OCI-LY1 (cell line): ENCODE data around the gene C1QL2.

Source experiments
- H2AFZ ChIP-seq: fragments of 200-600 bp; sonication (generic), shearing (Covaris generic); 2 replicates; pipeline ENCODE4 v1.6.0; 2014; ENCODE audit warnings: antibody characterized with exemption, mild to moderate bottlenecking, low read length
- H3F3A ChIP-seq: fragments of 200-600 bp; sonication (generic), shearing (Covaris generic); 2 replicates; pipeline ENCODE4 v1.6.0; 2014; ENCODE audit warnings: mild to moderate bottlenecking, antibody characterized with exemption, low read length, moderate library complexity; ENCODE audit not compliant: insufficient read depth
- H3K27ac ChIP-seq: fragments of 200-600 bp; sonication (generic); 2 replicates; pipeline ENCODE4 v1.5.1; 2014; ENCODE audit warnings: low read length, mixed run types, mild to moderate bottlenecking, low read depth; ENCODE audit not compliant: poor library complexity, severe bottlenecking
- H3K27me3 ChIP-seq: fragments of 200-600 bp; sonication (generic); 2 replicates; pipeline ENCODE4 v1.6.0; 2014; ENCODE audit warnings: antibody characterized with exemption, mild to moderate bottlenecking, low read length, moderate library complexity; ENCODE audit not compliant: insufficient read depth
- H3K36me3 ChIP-seq: fragments of 200-600 bp; sonication (generic); 2 replicates; pipeline ENCODE4 v1.6.1; 2014; ENCODE audit warnings: mild to moderate bottlenecking, antibody characterized with exemption, low read length, moderate library complexity, mixed read lengths; ENCODE audit not compliant: insufficient read depth
- H3K4me1 ChIP-seq: fragments of 200-600 bp; sonication (generic); 2 replicates; pipeline ENCODE4 v1.5.1; 2014; ENCODE audit warnings: mild to moderate bottlenecking, low read length, moderate library complexity; ENCODE audit not compliant: insufficient read depth, severe bottlenecking
- H3K4me2 ChIP-seq: fragments of 200-600 bp; sonication (generic), shearing (Covaris generic); 2 replicates; pipeline ENCODE4 v1.6.1; 2014; ENCODE audit warnings: low read length
- H3K4me3 ChIP-seq: fragments of 200-600 bp; sonication (generic); 2 replicates; pipeline ENCODE4 v1.5.1; 2014; ENCODE audit warnings: low read length, low read depth, mild to moderate bottlenecking, mixed read lengths; ENCODE audit not compliant: poor library complexity, severe bottlenecking
- H3K79me2 ChIP-seq: fragments of 200-600 bp; shearing (Covaris generic); 2 replicates; pipeline ENCODE4 v1.6.1; 2016; ENCODE audit warnings: mixed run types, low read length, mixed read lengths; ENCODE audit not compliant: insufficient read depth
- H3K9ac ChIP-seq: fragments of 200-600 bp; sonication (generic), shearing (Covaris generic); 2 replicates; pipeline ENCODE4 v1.6.1; 2014; ENCODE audit warnings: mild to moderate bottlenecking, low read length, mixed read lengths
- H3K9me2 ChIP-seq: fragments of 200-600 bp; sonication (generic), shearing (Covaris generic); 2 replicates; pipeline ENCODE4 v1.6.1; 2014; ENCODE audit warnings: low read depth, mild to moderate bottlenecking, low read length, mixed read lengths
- H3K9me3 ChIP-seq: fragments of 200-600 bp; shearing (Covaris generic); 2 replicates; pipeline ENCODE4 v1.6.1; 2014; ENCODE audit warnings: low read length, mixed read lengths
- H4K20me1 ChIP-seq: fragments of 200-600 bp; sonication (generic), shearing (Covaris generic); 2 replicates; pipeline ENCODE4 v1.6.0; 2016; ENCODE audit warnings: mild to moderate bottlenecking, low read length; ENCODE audit not compliant: insufficient read depth
- CTCF ChIP-seq: fragments of 200-600 bp; sonication (generic), shearing (Covaris generic); IDR thresholded peaks from 2 replicates; pipeline ENCODE4 v1.5.1; 2017; ENCODE audit warnings: mild to moderate bottlenecking, antibody characterized with exemption, low read length, moderate library complexity, mixed read lengths
- EZH2 ChIP-seq: fragments of 200-600 bp; sonication (generic), shearing (Covaris generic); IDR thresholded peaks from 2 replicates; pipeline ENCODE4 v1.8.0; 2017; ENCODE audit warnings: borderline replicate concordance, mixed run types, mild to moderate bottlenecking, antibody characterized with exemption, low read length, moderate library complexity, mixed read lengths

C1QL2 gene

DNA sequence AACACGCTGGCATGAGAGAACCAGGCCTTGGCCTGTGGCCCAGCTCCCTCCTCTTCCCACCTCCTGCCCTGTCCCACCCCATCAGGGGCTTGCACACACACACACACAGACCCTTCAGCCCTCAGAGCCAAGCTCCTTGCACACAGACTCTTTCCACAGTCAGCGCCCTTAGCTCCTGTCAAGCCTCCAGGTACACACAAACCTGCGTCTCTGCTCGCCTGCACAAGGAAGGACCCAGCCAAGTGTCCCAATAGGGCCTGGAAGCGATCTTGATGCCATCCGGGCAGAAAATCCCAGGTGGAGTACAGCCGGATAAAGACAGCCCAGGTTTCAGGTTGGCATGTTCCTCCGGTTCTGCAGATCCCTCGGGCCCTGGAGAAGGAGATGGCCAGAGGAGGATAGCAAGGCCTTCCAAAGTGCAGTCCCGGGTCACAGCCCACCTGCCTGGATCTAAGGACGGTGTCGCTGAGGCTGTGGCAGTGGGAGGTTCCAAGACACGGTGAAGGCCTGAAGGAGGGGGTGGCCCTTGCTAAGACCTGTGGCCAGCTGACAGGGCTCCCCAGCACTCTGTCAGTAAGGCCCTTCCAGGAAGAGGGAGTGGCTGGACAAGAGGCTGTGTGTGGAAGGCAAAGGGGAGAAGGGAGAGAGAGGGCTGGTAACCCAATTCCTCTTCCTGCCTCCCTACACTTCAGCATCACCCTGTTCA, 46.6 kb upstream of the C1QL2 start:
- H3K9me2 ChIP-seq = no peaks in the 10 kb centered on the region
- H3K36me3 ChIP-seq = no peaks in the 10 kb centered on the region
- H3K79me2 ChIP-seq = no peaks in the 10 kb centered on the region
- no peaks in the 10 kb centered on the region for H3K27me3 ChIP-seq
- no peak overlapping the region for H3K9ac ChIP-seq
- no peak for TF ChIP-seq CTCF
- TF ChIP-seq EZH2 = no peak
- H2AFZ ChIP-seq = no peak overlapping the region
- no peak overlapping the region for H3K4me3 ChIP-seq
- no peak overlapping the region for H3K4me2 ChIP-seq
- no peaks in the 10 kb centered on the region for H4K20me1 ChIP-seq
- no peaks in the 10 kb centered on the region for H3F3A ChIP-seq
- no peaks in the 10 kb centered on the region for H3K9me3 ChIP-seq
- H3K4me1 ChIP-seq = no peaks in the 10 kb centered on the region
- H3K27ac ChIP-seq = no peak overlapping the region

DNA sequence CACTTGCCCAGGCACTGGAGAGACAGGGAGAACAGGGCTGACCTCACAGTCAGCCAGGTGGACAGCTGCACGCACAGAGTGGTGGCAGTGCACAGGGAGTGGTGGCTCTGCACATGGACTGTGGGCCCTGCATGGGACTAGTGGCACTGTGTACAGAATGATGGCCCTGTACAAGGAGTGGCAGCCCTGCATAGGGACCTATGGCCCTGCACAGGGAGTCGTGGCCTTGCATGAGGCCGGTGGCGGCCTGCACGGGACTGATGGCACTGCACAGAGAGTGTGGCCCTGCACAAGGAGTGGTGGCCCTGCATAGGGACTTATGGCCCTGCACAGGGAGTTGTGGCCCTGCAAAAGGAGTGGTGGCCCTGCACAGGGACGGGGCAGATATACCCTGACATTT, 46.0 kb upstream of the C1QL2 start:
- H3K27me3 ChIP-seq = no peaks in the 10 kb centered on the region
- H2AFZ ChIP-seq = no peak overlapping the region
- no peaks in the 10 kb centered on the region for H3F3A ChIP-seq
- no peak overlapping the region for H3K4me2 ChIP-seq
- H3K9me2 ChIP-seq = no peaks in the 10 kb centered on the region
- no peak overlapping the region for H3K4me3 ChIP-seq
- H3K79me2 ChIP-seq = no peaks in the 10 kb centered on the region
- no peak for TF ChIP-seq EZH2
- no peak for TF ChIP-seq CTCF
- no peaks in the 10 kb centered on the region for H3K4me1 ChIP-seq
- H4K20me1 ChIP-seq = no peaks in the 10 kb centered on the region
- no peaks in the 10 kb centered on the region for H3K36me3 ChIP-seq
- H3K9ac ChIP-seq = no peak overlapping the region
- no peaks in the 10 kb centered on the region for H3K9me3 ChIP-seq
- H3K27ac ChIP-seq = no peak overlapping the region

DNA sequence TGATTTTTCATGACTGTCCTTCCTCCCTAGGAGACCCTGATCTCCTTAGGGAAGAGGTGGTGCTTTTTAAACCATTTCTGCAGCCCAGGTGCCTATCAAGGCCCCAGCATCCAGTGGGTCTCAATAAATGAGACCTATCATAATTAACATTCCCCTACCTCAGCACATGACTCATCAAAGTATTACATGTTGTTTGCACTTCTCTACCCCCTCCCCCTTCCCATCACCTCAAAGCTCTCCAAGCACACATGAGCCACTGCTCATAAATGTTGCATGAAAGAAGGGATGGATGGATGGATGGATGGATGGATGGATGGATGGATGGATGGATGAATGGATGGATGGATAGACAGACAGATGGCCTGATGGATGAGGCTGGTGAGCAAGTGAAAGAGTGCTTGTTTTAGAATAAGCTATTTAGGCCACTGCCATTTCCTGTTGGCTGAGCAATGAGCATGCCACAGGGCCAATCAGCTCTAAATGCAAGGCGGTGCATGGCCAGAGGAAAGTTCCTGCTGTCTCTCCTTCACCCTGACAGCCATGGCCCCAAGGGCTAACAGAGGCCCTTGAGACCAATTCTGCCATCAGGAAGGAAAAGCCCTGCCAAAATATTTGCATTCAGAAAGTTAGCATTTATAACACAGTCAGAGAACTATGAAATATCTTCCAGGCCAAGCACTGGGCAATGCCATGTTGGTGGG, 44.2 kb upstream of the C1QL2 start:
- Histone ChIP-seq H3K4me2 (no peak overlapping the region), H3K9me3 (no peaks in the 10 kb centered on the region), H4K20me1 (no peaks in the 10 kb centered on the region), H3K27me3 (no peaks in the 10 kb centered on the region), H3K4me1 (no peaks in the 10 kb centered on the region), H3K36me3 (no peaks in the 10 kb centered on the region), H3K4me3 (no peak overlapping the region), H3K9me2 (no peaks in the 10 kb centered on the region), H2AFZ (no peak overlapping the region), H3F3A (no peaks in the 10 kb centered on the region), H3K79me2 (no peaks in the 10 kb centered on the region), H3K9ac (no peak overlapping the region), H3K27ac (no peak overlapping the region)
- TF ChIP-seq EZH2 (no peak), CTCF (no peak)
